Right lobe of liver (tissue), 6 donors: ENCODE results near the gene FAM3B. TPM values are rescaled to one million over a fixed set of nuclear protein-coding genes. Genes with fewer than 3 reads are reported as not detected.

Source experiments
- ATAC-seq, 4 donors: fragments of 200-7000 bp; cut with Tn5 transposase; one replicate each; pipeline ENCODE4 v1.9.1; 2020; ENCODE audit warnings: mild to moderate bottlenecking in 4 of 4, moderate library complexity in 4 of 4
- DNase-seq, 3 donors: peaks; one replicate each; pipeline ENCODE4 v3.0.0-alpha.2; 2020
- H3K27ac ChIP-seq, 3 donors: fragments of 200-600 bp; one replicate each; pipeline ENCODE4 v1.8.0; 2022
- H3K27me3 ChIP-seq, 2 donors: fragments of 200-600 bp; one replicate each; pipeline ENCODE4 v1.8.0; 2022
- H3K36me3 ChIP-seq, 4 donors: fragments of 200-600 bp; sonication (generic) in 1 of 4; one replicate each; pipeline versions ENCODE4 v1.5.1 to v1.8.0; 2017 to 2022; ENCODE audit warnings: control low read depth in 1 of 4
- H3K4me1 ChIP-seq, 4 donors: fragments of 200-600 bp; sonication (generic) in 1 of 4; one replicate each; pipeline versions ENCODE4 v1.5.1 to v1.8.0; 2017 to 2022; ENCODE audit warnings: control low read depth in 1 of 4
- H3K4me3 ChIP-seq, 3 donors: fragments of 200-600 bp; one replicate each; pipeline ENCODE4 v1.8.0; 2022
- H3K9me3 ChIP-seq, 4 donors: fragments of 200-600 bp; sonication (generic) in 1 of 4; one replicate each; pipeline versions ENCODE4 v1.5.1 to v1.8.0; 2017 to 2022; ENCODE audit warnings: control low read depth in 1 of 4
- POLR2A ChIP-seq: fragments of 450-650 bp; IDR thresholded peaks from one replicate; pipeline ENCODE4 v1.6.1; 2017; ENCODE audit warnings: antibody characterized with exemption, mild to moderate bottlenecking
- WGBS: methylation state at CpG from one replicate; pipeline ENCODE4 v1.1.6; 2018; ENCODE audit warnings: low coverage, low lambda C conversion rate; ENCODE audit not compliant: insufficient coverage; ENCODE audit errors: missing lambda C conversion rate; 5-methylcytosine and 5-hydroxymethylcytosine counted together
- intact Hi-C, 2 donors: fragments of 100-400 bp; cut with DNase I; formaldehyde crosslinking; loops; one replicate each; pipeline versions ENCODE4 v1.11.2 to v1.14.1; 2022
- total RNA-seq, 6 experiments: library from RNA; depleted of rRNA in 2 of 6; stranded (reverse); fragments of >200 nt in 2 of 6; fragmentation: NEBNext Ultra II Directional in 3 of 6; extraction: Animal tissue kit (Norgen Biotek cat#: 25700) in 3 of 6; gene quantifications; one replicate each; pipeline versions ENCODE4 v1.1.0 to v1.2.4, GENCODE V29; 2016 to 2023
- TF ChIP-seq, protein P1 (sequence below), 4 donors: fragments of 200-600 bp in 3 of 4; fragments of 450-650 bp in 1 of 4; IDR thresholded peaks; one replicate each; pipeline versions ENCODE4 v1.5.1 to v1.8.0; 2016 to 2022; ENCODE audit warnings: antibody characterized with exemption in 4 of 4, mild to moderate bottlenecking in 2 of 4
- donor health status: DM: no; HTN: yes; CAD: no.
- donor health status: DM: no; HTN: no; CAD: no.
- donor health status: DM: no; HTN: no; CAD: no.
- donor health status: DM: no; HTN: yes; CAD: no.
- donor health status: DM: no; HTN: yes; CAD: no.

The FAM3B gene
- total RNA-seq, 6 experiments from 2014 or later: 0.49 to 0.95 (median 0.76) TPM; not detected in 2

DNA sequence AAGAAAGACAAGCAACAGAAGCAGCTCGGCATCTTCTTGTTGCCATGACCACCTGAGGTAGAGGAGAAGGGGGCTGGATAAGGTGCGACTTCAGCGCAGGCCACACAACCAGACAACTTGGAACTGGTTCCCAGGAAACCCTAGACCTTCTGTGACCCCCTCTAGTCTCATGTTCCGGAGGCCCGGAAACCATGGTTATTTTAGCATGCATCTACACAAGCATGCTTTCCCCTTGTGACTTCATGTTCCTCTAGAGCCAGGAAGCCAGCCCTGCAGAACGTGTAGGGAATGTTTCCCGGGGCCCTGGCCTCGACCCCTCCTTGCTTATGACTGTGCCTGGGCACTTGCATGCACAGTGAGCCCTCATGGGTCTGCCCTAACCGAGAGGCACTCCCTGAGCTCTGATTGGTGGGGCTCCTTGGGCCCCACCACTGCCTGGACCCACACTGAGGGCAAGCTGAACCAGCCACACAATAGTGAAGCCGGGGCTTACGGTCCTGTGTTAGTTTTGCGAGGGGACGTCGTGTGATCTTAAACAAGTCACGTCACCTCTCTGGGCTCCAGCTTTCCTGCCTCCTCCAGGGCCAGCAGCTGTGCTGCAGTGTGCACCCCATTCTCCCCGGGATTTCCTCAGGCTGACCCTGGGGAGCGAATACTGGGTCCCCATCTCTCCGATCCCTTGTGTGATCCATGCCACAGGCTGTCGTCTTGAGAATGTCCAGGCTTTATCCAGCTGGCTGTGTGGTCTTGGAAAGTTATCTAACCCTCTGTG lies 33.2 kb downstream of the FAM3B start:
- Histone ChIP-seq H3K27me3 (no peaks in the 10 kb centered on the region), H3K27ac (no peak overlapping the region), H3K36me3 (no peaks in the 10 kb centered on the region), H3K4me3 (no peak overlapping the region), H3K4me1 (no peaks in the 10 kb centered on the region), H3K9me3 (no peaks in the 10 kb centered on the region)
- no peak for ATAC-seq
- 75% methylated on average over 6 of the region's 19 CpGs for WGBS
- intact Hi-C loops: no loop called here
- TF ChIP-seq POLR2A: no peak
- no peak for DNase-seq

DNA sequence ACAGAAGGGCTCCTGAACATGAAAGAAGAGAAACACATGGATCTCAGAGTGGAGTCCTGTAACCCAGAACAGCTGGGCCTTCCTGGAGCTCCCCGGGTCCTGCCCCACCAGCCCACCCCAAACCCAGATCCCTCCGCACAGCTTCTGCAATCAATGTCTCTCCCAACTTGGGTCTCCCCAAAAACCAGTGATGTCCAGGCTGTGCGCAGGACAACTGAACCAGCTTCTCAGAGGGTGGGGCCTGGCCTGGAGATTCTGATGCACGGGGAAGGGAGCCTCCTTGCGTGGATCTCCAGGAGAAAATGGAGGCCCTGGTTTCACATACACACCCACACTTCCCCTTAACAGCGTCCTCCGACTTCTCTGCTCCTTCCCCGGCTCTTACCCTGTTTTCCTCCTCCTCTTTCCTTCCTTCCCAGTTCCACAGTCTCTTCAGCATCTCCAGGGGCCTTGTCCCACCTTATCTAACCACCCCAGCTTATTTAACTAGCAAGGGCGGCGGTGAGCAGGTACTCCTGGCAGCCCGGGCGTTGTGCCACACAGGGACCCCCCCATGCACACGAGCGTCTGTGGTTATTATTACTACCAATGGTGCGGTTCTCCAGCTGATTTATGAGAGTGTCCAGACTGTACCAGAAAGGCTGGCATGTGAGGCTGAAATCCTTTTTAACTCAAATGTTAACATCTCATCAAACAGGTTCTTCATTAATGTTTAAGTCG lies 34.0 kb downstream of the FAM3B start:
- 72% methylated on average over 13 of the region's 16 CpGs for WGBS

GRCh38 chr21:41357546-41357945 lies 40.9 kb downstream of the FAM3B start:
- no peak for DNase-seq
- intact Hi-C loops: no loop called here
- 69% methylated on average over 5 of the region's 8 CpGs for WGBS

More for the DNA sequence above, 34.0 kb downstream of the FAM3B start:
- H3K4me3 ChIP-seq: no peak overlapping the region
- ATAC-seq (no peak), DNase-seq (no peak)
- TF ChIP-seq POLR2A: no peak
- TF ChIP-seq, protein P1, sequence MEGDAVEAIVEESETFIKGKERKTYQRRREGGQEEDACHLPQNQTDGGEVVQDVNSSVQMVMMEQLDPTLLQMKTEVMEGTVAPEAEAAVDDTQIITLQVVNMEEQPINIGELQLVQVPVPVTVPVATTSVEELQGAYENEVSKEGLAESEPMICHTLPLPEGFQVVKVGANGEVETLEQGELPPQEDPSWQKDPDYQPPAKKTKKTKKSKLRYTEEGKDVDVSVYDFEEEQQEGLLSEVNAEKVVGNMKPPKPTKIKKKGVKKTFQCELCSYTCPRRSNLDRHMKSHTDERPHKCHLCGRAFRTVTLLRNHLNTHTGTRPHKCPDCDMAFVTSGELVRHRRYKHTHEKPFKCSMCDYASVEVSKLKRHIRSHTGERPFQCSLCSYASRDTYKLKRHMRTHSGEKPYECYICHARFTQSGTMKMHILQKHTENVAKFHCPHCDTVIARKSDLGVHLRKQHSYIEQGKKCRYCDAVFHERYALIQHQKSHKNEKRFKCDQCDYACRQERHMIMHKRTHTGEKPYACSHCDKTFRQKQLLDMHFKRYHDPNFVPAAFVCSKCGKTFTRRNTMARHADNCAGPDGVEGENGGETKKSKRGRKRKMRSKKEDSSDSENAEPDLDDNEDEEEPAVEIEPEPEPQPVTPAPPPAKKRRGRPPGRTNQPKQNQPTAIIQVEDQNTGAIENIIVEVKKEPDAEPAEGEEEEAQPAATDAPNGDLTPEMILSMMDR (IDR thresholded peaks at IDR 0.05): no peak
- H3K9me3 ChIP-seq: no peaks in the 10 kb centered on the region
- intact Hi-C loops: no loop called here
- H3K27ac ChIP-seq: no peak overlapping the region
- no peaks in the 10 kb centered on the region for H3K27me3 ChIP-seq
- H3K4me1 ChIP-seq: no peaks in the 10 kb centered on the region
- H3K36me3 ChIP-seq: no peaks in the 10 kb centered on the region

DNA sequence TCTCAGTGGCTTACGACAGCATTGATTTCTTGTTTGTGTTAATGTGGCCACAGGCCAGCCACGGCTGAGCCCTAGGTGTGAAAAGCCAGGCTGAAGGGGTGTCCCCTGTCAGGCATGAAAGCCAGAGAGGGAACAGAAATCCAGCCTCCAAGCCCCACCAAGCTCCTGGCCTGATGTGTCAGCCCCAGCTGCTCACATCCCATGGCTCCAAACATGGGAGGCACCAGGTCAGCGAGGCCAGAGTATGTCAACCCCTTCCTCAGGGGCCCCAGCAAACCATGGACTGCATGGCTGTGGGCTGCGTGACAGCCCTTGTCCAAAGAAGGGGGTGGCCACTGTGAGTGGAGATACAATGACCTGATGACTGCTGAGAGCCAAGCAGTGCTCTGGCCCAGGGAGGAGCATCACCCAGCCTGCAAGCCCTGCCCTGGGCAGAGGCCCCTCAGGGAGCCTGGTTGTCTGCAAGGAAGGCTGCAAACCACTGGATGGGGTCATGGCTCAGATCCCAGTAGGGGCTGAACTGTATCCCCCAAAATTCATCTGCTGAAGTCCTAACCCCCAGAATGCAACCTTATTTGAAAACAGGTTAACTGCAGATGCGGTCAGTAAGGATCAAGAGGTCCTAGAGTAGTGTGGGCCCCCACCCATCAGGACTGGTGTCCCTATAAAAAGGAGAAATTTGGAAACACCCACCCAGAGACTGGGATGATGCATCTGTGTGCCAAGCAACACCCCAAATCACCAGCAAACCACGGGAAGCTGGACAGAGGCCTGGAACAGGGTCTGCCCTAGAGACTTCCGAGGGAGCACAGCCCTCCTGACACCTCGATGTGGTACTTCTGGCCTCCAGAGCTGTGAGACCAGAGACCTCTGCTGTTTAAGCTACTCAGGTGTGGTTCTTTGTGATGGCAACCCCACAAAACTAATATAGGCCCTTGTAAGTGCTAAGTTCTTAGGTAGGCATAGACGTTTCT lies 41.9 kb downstream of the FAM3B start:
- H3K36me3 ChIP-seq: no peaks in the 10 kb centered on the region
- H3K4me1 ChIP-seq: no peaks in the 10 kb centered on the region
- WGBS: 72% methylated on average over 3 of the region's 9 CpGs
- peak in 1 of 3 donors; percentile 31 for DNase-seq
- no peak for ATAC-seq
- H3K4me3 ChIP-seq: no peak overlapping the region
- H3K27me3 ChIP-seq: no peaks in the 10 kb centered on the region
- no peak overlapping the region for H3K27ac ChIP-seq
- intact Hi-C loops: no loop called here
- H3K9me3 ChIP-seq: no peaks in the 10 kb centered on the region
- TF ChIP-seq, protein P1 (IDR thresholded peaks at IDR 0.05): no peak
- no peak for TF ChIP-seq POLR2A

More at GRCh38 chr21:41357546-41357945, 40.9 kb downstream of the FAM3B start:
- H3K4me1 ChIP-seq: no peaks in the 10 kb centered on the region
- H3K9me3 ChIP-seq: no peaks in the 10 kb centered on the region
- H3K27me3 ChIP-seq: no peaks in the 10 kb centered on the region
- no peak overlapping the region for H3K27ac ChIP-seq
- no peak overlapping the region for H3K4me3 ChIP-seq
- TF ChIP-seq, protein P1 (IDR thresholded peaks at IDR 0.05): no peak
- no peak for TF ChIP-seq POLR2A
- no peaks in the 10 kb centered on the region for H3K36me3 ChIP-seq
- no peak for ATAC-seq
